K562 (cell line): ENCODE measurements around the gene BARHL2. TPM values are rescaled to one million over a fixed set of nuclear protein-coding genes. Genes with fewer than 3 reads are reported as not detected.

Experiments used
- ATAC-seq: fragments of 200-7000 bp; cut with Tn5 transposase; 3 replicates; pipeline ENCODE4 v1.9.1; 2020; ENCODE audit warnings: moderate library complexity
- BruUV-seq: library from RNA; stranded (reverse); fragments of 400-500 nt; replicated peaks from 2 replicates; lab custom pipeline; 2021; lab: Mats Ljungman, UMichigan
- CTCF ChIA-PET: fragments of 300-600 bp; formaldehyde crosslinking; extraction: SDS; loops from one replicate; lab custom pipeline; 2021; ENCODE audit warnings: low intra/inter-chr PET ratio; lab: Yijun Ruan, JAX
- POLR2A ChIA-PET: fragments of 300-600, 350-650 bp; sonication (Branson Sonifier 250); formaldehyde crosslinking; extraction: SDS; loops from one replicate; lab custom pipeline; 2021; ENCODE audit warnings: antibody characterized with exemption, inconsistent platforms; lab: Yijun Ruan, JAX
- DNase-seq, 4 experiments: peaks; one replicate each; pipeline versions ENCODE4 v3.0.0 to v3.0.0-alpha.2; 2011 to 2018; ENCODE audit warnings: low spot score in 3 of 4, mixed read lengths in 3 of 4; ENCODE audit errors: extremely low read depth in 1 of 4
- FAIRE-seq: peaks from 2 replicates; lab custom pipeline; 2011; peaks lifted over from hg19 to GRCh38; lab: Jason Lieb, UNC
- H2AFZ ChIP-seq: 2 replicates; pipeline ENCODE4 v1.6.0; 2011; ENCODE audit warnings: low read depth, low read length, control low read depth, inconsistent platforms
- H3K27ac ChIP-seq: fragments of 200-600 bp; 3 replicates; pipeline ENCODE4 v1.8.0; 2011; ENCODE audit warnings: low read depth, mild to moderate bottlenecking, control low read depth, inconsistent platforms, low read length, moderate library complexity, mixed read lengths; ENCODE audit errors: extremely low read depth
- H3K27me3 ChIP-seq, 2 experiments: fragments of 300-600 bp in 1 of 2; 2 replicates in 1 of 2; 3 replicates in 1 of 2; pipeline versions ENCODE4 v1.6.0 to v1.8.0; 2011; ENCODE audit warnings: inconsistent platforms in 2 of 2, low read length in 2 of 2, mild to moderate bottlenecking in 1 of 2, mixed read lengths in 1 of 2, moderate library complexity in 1 of 2; ENCODE audit not compliant: control insufficient read depth in 2 of 2, insufficient read depth in 2 of 2
- H3K36me3 ChIP-seq: fragments of 300-600 bp; 3 replicates; pipeline ENCODE4 v1.8.0; 2011; ENCODE audit warnings: mild to moderate bottlenecking, low read length, inconsistent platforms; ENCODE audit not compliant: control insufficient read depth, insufficient read depth
- H3K4me1 ChIP-seq, 2 experiments: fragments of 200-600 bp in 1 of 2; replicated peaks in 1 of 2; 2 replicates in 1 of 2; 3 replicates in 1 of 2; pipeline versions ENCODE4 v1.5.1 to v1.8.0; 2011; ENCODE audit warnings: inconsistent platforms in 2 of 2, low read length in 2 of 2, mild to moderate bottlenecking in 1 of 2, mixed read lengths in 1 of 2, moderate library complexity in 1 of 2; ENCODE audit not compliant: control insufficient read depth in 2 of 2, insufficient read depth in 2 of 2
- H3K4me2 ChIP-seq: 2 replicates; pipeline ENCODE4 v1.6.1; 2011; ENCODE audit warnings: low read length, control low read depth, inconsistent platforms, mixed read lengths; ENCODE audit not compliant: insufficient read depth
- H3K4me3 ChIP-seq: fragments of 200-600 bp; sonication (generic), shearing (Covaris generic); 2 replicates; pipeline ENCODE4 v1.5.1; 2016; ENCODE audit warnings: control low read depth, inconsistent platforms
- H3K79me2 ChIP-seq: fragments of 200-600 bp; 3 replicates; pipeline ENCODE4 v1.8.0; 2011; ENCODE audit warnings: low read length, inconsistent platforms; ENCODE audit not compliant: control insufficient read depth, insufficient read depth
- H3K9ac ChIP-seq, 2 experiments: 2 replicates each; pipeline versions ENCODE4 v1.6.0 to v1.6.1; 2011; ENCODE audit warnings: low read depth in 2 of 2, low read length in 2 of 2, control low read depth in 1 of 2, inconsistent platforms in 1 of 2, mild to moderate bottlenecking in 1 of 2, mixed read lengths in 1 of 2; ENCODE audit not compliant: insufficient read depth in 1 of 2
- H3K9me1 ChIP-seq: one replicate; pipeline ENCODE4 v1.6.0; 2011; ENCODE audit warnings: inconsistent platforms, mild to moderate bottlenecking, low read length, moderate library complexity; ENCODE audit not compliant: control insufficient read depth, insufficient read depth
- H3K9me3 ChIP-seq: replicated peaks from 2 replicates; pipeline ENCODE4 v1.5.1; 2011; ENCODE audit warnings: low read depth, low read length, inconsistent platforms; ENCODE audit not compliant: control insufficient read depth, insufficient read depth
- H4K20me1 ChIP-seq: replicated peaks from 2 replicates; pipeline ENCODE4 v1.6.1; 2011; ENCODE audit warnings: low read length, inconsistent platforms, mixed read lengths; ENCODE audit not compliant: control insufficient read depth, insufficient read depth
- FOXJ2 ChIP-seq: fragments of 200-800 bp; sonication (Bioruptor generic); IDR thresholded peaks from 2 replicates; pipeline ENCODE4 v1.6.1; 2016; ENCODE audit warnings: missing genetic modification characterization, missing compliant biosample characterization
- MEIS2 ChIP-seq: fragments of 450-650 bp; IDR thresholded peaks from 2 replicates; pipeline ENCODE4 v1.6.1; 2014; ENCODE audit warnings: mild to moderate bottlenecking; ENCODE audit not compliant: partially characterized antibody
- PBX2 ChIP-seq, 2 experiments: IDR thresholded peaks in 1 of 2; conservative IDR thresholded peaks in 1 of 2; 2 replicates each; pipeline ENCODE4 v1.6.1; 2016; ENCODE audit warnings: low read depth in 2 of 2, mild to moderate bottlenecking in 1 of 2, missing compliant biosample characterization in 1 of 2, missing genetic modification characterization in 1 of 2, moderate library complexity in 1 of 2
- RFX1 ChIP-seq: fragments of 450-650 bp; IDR thresholded peaks from 2 replicates; pipeline ENCODE4 v1.6.1; 2016; ENCODE audit warnings: mild to moderate bottlenecking, moderate library complexity
- SRF ChIP-seq, 2 experiments: fragments of 250-450, 450-650 bp in 1 of 2; sonication (Bioruptor Pico) in 1 of 2; sonication (generic) in 1 of 2; formaldehyde crosslinking; IDR thresholded peaks; 2 replicates each; pipeline versions ENCODE4 v1.5.0 to v1.5.1; 2020 to 2022; ENCODE audit warnings: mild to moderate bottlenecking in 1 of 2, missing genetic modification reagents in 1 of 2
- STAT5A ChIP-seq: IDR thresholded peaks from 2 replicates; pipeline ENCODE4 v1.6.1; 2012; ENCODE audit warnings: low read length, inconsistent platforms, borderline replicate concordance
- ZNF584 ChIP-seq: fragments of 200-800 bp; sonication (Bioruptor generic); IDR thresholded peaks from 2 replicates; pipeline ENCODE4 v1.6.1; 2016; ENCODE audit warnings: low read depth, mild to moderate bottlenecking, missing genetic modification characterization, missing compliant biosample characterization
- ZNF592 ChIP-seq: fragments of 450-650 bp; IDR thresholded peaks from 2 replicates; pipeline ENCODE4 v1.6.1; 2017; ENCODE audit warnings: antibody characterized with exemption, mild to moderate bottlenecking
- WGBS: fragments of 100-300 bp; shearing (Covaris generic); methylation state at CpG from one replicate; pipeline ENCODE4 v1.1.6; 2016; ENCODE audit warnings: low coverage, mixed read lengths; ENCODE audit not compliant: insufficient coverage; ENCODE audit errors: missing lambda C conversion rate; 5-methylcytosine and 5-hydroxymethylcytosine counted together
- in situ Hi-C: fragments of 300-500 bp; cut with MboI; formaldehyde crosslinking; loops from 4 replicates; pipeline ENCODE4 v1.15.0; 2018; ENCODE audit warnings: inconsistent platforms, mixed read lengths
- intact Hi-C: fragments of 100-400 bp; cut with micrococcal nuclease; formaldehyde crosslinking; loops from 2 replicates; pipeline ENCODE4 v1.14.2; 2022
- polyA plus RNA-seq, 8 experiments: library from polyadenylated mRNA; depleted of rRNA in 4 of 8; stranded (reverse) in 5 of 8; unstranded in 3 of 8; fragments of >200 nt; fragmentation: Nextera tagmentation in 2 of 8; fragmentation: Illumina TruSeq in 1 of 8; extraction: Ambion mirVana in 2 of 8; extraction: Trizol in 1 of 8; gene quantifications; 2 replicates each; pipeline versions ENCODE4 v1.2.1 to v1.2.3, GENCODE V29; 2011 to 2014; ENCODE audit warnings: inconsistent platforms in 1 of 8, missing spikeins in 1 of 8
- total RNA-seq, 7 experiments: library from RNA; depleted of rRNA in 6 of 7; stranded (reverse); fragments of >200 nt in 6 of 7; fragmentation: Illumina TruSeq in 2 of 7; extraction: Trizol in 2 of 7; gene quantifications; 2 replicates each; pipeline versions ENCODE4 v1.2.1 to v1.2.3, GENCODE V29; 2011 to 2021; ENCODE audit warnings: low replicate concordance in 1 of 7
- TF ChIP-seq, protein P1 (sequence below): fragments of 450-650 bp; IDR thresholded peaks from 2 replicates; pipeline ENCODE4 v1.6.1; 2016

Gene BARHL2
- total and polyA plus RNA-seq, 9 of the 15 experiments (the other 6 are each of a cell fraction or from before 2014, with no cell fraction given) = 0.06 to 0.11 (median 0.09) TPM; not detected in 6

GRCh38 chr1:90763506-90763905 is 46.4 kb upstream of the BARHL2 start:
- Histone ChIP-seq H3K4me1 (no peaks in the 10 kb centered on the region; a peak in 2 of 5 replicates), H3K27ac (no peak overlapping the region), H3K79me2 (no peaks in the 10 kb centered on the region), H3K36me3 (no peaks in the 10 kb centered on the region), H3K9ac (no peak overlapping the region), H3K4me2 (no peak overlapping the region), H4K20me1 (no peaks in the 10 kb centered on the region), H3K9me3 (no peaks in the 10 kb centered on the region), H2AFZ (no peak overlapping the region), H3K4me3 (no peak overlapping the region), H3K27me3 (no peaks in the 10 kb centered on the region; a peak in 2 of 5 replicates), H3K9me1 (no peaks in the 10 kb centered on the region)
- WGBS = 8% methylated on average over 3 of the region's 3 CpGs
- FAIRE-seq (no peak), DNase-seq (peak in 1 of 4 experiments; percentile 64), ATAC-seq (peak; percentile 88)
- TF ChIP-seq MEIS2 (peak; percentile 64), RFX1 (peak; percentile 35; the same call in 1 of the 2 replicates), PBX2 (CRISPR knock-in tag; IDR thresholded peaks at IDR 0.05; ENCODE audit: low read depth) (no peak), PBX2 (tag; conservative IDR thresholded peaks at IDR 0.05; ENCODE audit: low read depth) (peak; percentile 47; the same call in 1 of the 2 replicates), ZNF584 (CRISPR knock-in tag) (no peak), ZNF592 (no peak), STAT5A (peak; percentile 82), SRF (CRISPR knock-in tag; IDR thresholded peaks at IDR 0.05) (peak; percentile 74 to 96), FOXJ2 (tag) (no peak)
- TF ChIP-seq, protein P1, sequence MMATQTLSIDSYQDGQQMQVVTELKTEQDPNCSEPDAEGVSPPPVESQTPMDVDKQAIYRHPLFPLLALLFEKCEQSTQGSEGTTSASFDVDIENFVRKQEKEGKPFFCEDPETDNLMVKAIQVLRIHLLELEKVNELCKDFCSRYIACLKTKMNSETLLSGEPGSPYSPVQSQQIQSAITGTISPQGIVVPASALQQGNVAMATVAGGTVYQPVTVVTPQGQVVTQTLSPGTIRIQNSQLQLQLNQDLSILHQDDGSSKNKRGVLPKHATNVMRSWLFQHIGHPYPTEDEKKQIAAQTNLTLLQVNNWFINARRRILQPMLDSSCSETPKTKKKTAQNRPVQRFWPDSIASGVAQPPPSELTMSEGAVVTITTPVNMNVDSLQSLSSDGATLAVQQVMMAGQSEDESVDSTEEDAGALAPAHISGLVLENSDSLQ = peak; percentile 80
- no TSS peak for BruUV-seq
- ChIA-PET POLR2A (interaction anchor here (1.4 to 1.8 kb wide), 2 partner anchors 10 to 15 kb away, joined by 4 to 5 read pairs; no protein-coding TSS in a partner anchor), CTCF (no interaction called here)
- in situ Hi-C loops = no loop called here
- intact Hi-C loops = no loop called here
